DMS 273 (cell line): ENCODE results near the gene AKAP10.
A peak's percentile ranks its signal among the peaks of the same experiment; 100 is the strongest.
"Not testable (repeated sequence)": the region's sequence is repeated elsewhere in the genome, so short reads cannot be mapped to it uniquely, and the experiment has no call there.

ENCODE experiments used
- DNase-seq: peaks from one replicate; lab custom pipeline; 2025; ENCODE audit not compliant: unreplicated experiment; lab: John Stamatoyannopoulos, UW

Gene AKAP10, protein sequence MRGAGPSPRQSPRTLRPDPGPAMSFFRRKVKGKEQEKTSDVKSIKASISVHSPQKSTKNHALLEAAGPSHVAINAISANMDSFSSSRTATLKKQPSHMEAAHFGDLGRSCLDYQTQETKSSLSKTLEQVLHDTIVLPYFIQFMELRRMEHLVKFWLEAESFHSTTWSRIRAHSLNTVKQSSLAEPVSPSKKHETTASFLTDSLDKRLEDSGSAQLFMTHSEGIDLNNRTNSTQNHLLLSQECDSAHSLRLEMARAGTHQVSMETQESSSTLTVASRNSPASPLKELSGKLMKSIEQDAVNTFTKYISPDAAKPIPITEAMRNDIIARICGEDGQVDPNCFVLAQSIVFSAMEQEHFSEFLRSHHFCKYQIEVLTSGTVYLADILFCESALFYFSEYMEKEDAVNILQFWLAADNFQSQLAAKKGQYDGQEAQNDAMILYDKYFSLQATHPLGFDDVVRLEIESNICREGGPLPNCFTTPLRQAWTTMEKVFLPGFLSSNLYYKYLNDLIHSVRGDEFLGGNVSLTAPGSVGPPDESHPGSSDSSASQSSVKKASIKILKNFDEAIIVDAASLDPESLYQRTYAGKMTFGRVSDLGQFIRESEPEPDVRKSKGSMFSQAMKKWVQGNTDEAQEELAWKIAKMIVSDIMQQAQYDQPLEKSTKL

DNA sequence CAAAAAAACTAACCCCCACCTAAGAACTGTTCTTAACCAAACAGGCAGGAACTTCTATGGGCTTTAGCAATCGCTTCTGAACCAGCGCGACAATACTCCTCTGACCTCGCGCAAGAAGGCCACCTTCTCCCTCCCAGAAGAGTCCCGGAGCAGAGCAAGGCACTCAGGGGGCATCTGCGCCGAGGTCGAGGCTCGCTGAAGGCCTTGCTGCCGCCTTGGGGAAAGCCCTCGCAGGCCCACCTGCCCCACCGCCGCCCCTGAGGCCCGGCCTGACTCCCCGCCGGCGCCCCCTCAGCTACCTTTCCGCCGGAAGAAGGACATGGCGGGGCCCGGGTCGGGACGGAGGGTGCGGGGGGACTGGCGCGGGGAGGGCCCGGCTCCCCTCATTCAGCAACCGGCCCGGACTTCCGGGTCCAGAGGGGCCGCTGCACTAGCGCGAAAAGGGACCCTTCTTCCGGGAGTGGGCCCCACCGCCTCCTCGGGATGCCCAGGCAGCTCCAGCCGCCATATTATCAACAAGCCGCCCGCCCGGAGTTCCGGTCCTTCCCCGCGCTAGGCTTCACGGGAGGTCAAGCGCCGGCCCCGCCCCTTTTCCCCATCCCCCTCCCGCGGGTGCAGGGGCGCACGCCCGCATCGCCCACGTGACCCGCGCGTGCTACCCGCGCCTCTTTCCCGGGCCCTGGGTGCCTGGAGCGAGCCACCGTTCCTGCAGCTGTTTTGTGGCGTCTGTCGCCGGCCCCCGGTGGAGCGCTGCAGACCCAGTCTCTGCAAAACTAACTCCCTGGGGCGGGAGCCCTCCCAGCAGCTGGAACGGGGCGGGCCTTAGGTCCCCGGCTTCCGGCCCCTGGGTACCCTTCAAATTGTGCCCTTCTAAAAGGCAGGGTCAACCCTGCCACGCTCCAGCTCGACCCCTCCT lies at the start of gene AKAP10:
AKAP10 (minus strand) TSS at position 536 of the 916 bp plus-strand sequence; CDS start at position 387, 149 bp downstream.
- DNase-seq, result peak; percentile 93

DNA sequence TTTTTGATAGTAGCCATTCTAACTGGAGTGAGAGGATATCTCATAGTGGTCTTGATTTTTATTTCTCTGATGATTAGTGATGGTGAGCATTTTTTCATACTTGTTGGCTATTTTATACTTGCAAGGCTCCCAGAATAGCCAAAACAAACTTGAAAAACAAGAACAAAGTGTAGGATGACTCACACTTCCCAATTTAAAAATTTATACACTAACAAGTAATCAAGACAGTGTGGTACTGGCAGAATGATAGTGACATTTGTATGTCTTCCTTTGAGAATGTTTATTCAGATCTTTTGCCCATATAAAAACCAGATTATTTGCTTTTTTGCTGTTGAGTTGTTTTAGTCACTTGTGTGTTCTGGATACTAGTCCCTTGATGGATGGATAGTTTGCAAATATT lies 49.3 kb upstream of the AKAP10 start:
- DNase-seq, result no peak

DNA sequence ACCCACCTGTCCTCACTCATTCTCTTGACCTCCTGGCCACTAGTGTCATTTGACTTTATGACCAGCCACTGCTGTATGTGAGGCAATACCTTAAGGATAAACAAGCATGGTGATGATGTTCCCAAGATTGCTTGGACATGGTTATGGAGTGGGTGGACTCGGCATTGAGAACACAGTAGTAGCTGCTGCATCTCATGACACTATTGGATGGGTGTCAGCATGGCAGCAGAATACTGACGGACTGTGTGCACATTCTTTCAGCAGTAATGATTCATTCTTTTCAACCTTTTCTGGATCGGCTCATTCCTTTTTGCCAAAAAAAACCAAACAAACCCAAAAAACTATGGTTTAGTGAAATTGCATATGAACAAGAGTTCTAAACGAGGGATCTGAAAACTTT lies 45.1 kb upstream of the AKAP10 start:
- no peak for DNase-seq

DNA sequence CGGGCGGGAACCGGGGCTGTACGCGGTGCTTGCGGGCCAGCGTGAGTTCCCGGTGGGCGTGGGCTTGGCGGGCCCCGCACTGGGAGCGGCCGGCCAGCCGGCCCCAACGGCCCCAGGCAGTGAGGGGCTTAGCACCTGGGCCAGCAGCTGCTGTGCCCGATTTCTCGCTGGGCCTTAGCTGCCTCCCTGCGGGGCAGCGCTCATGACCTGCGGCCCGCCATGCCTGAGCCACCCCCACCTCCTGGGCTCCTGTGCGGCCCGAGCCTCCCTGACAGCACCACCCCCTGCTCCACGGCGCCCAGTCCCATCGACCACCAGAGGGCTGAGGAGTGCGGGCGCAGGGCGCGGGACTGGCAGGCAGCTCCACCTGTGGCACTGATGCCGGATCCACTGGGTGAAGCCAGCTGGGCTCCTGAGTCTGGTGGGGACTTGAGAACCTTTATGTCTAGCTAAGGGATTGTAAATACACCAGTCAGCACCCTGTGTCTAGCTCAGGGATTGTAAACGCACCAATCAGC lies 38.9 kb upstream of the AKAP10 start:
- not testable (repeated sequence) for DNase-seq

DNA sequence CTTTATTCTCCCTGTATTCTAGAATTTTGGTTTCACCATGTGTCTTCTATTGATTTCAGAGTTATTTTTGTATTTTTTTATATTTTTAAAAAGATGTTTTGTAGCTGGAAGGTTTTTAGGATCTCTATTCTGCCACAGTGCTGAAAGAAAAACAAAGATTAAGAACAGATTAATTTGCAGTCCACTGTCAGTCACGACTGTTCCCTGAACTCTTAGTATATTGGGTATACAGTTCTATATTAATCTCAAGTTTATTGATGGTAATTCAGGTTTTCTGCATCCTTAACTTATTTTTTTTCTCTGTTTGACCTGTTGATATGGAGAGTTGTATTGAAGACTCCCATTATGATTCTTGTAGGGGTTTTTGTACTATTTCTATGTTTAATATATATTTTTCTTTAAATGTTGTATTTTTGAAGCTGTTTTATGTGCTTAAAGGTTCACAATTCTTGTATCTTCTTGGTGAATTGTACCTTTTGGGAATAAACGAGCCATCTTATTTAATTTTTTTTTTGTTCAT lies 34.4 kb upstream of the AKAP10 start:
- DNase-seq, result no peak

DNA sequence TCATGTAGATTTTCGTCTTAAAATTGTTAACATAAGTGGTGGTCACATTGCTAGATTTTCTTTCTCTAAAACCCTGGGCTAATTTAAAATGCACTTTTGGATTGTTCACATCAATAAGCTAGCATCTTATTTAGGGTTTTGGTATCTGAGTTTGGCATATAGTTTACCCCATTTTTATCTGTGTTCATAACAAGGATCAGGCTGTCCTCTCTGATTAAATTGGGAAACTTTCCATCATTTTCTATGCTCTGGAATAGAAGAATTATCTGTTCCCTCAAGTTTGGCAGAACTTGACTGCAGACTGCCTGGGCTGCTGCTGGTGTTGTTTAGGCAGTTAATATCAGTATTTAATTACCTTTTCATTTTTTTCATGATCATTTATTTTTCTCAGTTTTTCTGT lies 33.3 kb upstream of the AKAP10 start:
- DNase-seq, result peak; percentile 25

DNA sequence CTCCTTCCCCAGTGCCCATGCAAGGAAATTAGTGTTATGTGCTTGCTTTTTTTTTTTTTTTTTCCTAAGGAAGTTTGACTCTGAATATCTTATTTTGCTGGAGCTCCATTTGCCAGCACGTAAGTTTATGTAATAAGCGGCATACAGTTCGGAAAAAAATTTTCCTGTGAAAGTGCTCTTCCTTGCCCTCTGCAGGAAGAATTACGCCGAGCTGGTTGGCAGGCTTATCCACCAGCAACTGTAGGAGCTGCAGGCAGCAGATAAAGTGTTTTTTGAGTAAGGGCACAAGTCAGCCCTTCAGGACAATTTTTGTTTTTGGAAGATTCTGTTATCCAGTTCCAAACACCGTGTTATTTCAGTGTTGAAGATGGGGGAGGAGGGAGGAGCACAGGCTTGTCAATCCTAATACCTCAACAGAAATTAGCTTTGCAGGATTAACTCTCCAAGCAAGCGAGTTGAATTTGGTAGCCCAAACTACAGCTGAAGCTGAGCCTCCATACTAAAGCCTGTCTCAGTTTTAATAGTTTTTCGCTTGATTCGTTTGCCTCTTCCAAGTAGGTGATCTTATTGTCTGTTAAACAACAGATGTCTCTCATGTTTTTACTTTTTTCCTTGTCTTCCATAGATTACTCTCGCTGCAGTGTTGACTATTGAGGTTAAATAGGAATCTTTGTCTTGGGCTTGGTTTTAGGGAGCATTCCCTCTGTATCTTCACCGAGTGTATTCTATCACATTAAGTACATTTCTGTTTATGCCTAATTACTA lies 32.7 kb upstream of the AKAP10 start:
- DNase-seq, result peak; percentile 87

DNA sequence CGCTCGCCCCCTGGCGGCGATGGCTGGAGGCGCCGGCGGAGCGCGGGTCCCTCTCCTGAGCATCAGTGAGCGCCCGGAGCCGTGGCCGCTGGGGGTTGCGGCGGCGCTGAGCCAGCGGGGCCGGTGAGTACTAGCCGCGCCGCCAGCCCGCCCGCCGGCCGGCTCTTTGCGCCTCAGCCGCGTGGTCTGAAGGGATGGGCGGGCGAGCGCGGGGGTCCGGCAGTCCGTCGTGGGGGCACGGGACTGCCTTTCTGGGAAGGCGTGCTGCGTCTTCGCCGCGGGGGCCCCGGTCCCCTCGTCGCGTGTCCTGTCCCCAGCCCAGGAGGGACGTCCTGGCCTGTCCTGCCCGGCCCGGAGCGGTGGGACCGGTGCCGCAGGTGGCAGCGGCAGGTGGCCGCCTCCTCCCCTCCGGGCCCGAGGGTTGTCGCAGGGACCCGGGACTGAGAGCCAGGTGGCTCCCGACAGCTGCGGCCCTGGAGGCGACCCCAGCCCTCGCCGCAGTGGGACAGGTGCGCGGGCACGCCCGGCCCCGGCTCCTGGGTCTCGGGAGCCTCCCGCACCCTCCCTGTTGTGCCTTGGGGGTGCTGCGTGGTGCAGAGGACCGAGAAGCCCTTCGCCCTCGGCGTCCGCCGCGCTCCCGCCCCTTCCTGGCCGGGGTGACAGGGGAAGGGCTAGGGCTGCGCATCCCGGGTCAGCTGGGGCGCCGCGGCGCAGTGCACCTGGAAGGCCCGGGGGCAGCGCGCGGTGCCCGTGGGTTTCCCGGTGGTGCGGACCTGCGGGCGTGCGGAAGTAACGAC lies 31.9 kb upstream of the AKAP10 start, which contains the start of gene SPECC1:
SPECC1 (plus strand) TSS at position 58 of the 797 bp plus-strand sequence. CDS start 87,293 bp downstream, outside the sequence.
- peak; percentile 94 for DNase-seq

DNA sequence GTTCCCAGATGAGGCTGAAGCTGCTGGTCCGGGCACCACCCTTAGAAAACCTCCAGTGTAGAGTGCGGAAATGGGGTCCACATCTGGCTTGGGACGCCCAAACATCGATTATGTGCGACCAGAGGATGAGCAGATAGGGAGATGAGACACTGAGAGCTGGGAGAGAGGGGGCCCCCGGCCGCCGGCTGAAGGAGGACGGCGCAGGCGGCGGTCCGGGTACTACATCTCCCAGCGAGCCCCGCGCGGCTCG lies 31.3 kb upstream of the AKAP10 start:
- DNase-seq, result no peak

DNA sequence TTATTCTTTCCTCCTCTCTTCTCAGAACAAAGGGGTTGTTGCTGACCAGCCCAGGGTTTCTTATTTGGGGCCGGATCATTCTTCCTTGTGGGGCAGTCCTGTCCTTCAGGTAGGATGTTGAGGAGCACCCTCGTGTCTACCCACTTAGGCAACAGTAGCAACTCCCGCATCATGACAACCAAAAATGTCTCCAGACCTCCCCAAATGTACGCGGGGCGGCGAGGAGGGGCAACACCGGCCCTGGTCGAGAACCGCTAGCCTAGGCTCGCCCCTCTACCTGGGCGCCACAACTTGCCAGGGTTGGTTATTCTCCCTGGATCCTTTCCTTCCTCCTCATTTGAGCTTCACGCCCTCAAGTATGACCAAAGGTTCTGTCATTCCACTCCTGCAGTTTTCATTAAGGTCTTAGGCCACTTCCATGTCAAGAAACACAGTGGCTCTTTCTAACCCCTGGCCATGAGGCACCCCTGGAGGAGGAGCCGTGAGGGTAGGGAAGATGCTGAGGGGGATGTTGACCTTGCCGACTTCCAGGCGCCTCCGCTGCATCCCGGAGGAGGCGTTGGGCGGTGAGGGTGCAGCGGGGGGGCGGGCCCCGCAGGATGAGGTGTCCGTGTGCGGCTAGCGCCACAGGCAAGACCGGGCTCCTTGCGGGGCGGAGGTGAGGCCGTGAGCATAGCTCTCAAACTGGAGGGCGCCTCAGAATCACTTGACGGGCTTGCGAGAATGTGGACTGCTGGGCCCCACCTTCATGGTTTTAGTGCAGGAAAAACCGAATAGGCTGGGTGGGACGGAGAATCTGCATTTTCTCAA lies 30.8 kb upstream of the AKAP10 start:
- peak; percentile 59 for DNase-seq

DNA sequence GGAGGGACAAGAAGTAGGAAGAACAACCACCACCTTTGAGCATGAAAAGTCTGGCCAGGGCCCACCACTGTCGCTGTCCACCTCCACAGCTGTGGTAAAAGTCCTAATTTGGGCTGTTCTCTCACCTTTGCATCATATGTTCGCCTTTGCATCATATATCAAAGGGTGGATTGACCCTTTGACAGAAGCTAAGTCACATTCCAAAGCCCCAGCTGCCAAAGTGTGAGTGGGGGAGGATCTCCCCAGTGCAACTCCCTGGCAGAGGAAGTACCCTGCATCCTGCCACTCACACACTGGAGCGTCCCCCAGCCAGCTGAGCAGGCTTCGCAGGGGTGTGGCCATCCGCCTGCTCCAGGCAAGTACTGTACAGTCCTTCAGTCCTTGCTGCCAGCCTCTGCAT lies 18.9 kb upstream of the AKAP10 start:
- peak; percentile 8 for DNase-seq

DNA sequence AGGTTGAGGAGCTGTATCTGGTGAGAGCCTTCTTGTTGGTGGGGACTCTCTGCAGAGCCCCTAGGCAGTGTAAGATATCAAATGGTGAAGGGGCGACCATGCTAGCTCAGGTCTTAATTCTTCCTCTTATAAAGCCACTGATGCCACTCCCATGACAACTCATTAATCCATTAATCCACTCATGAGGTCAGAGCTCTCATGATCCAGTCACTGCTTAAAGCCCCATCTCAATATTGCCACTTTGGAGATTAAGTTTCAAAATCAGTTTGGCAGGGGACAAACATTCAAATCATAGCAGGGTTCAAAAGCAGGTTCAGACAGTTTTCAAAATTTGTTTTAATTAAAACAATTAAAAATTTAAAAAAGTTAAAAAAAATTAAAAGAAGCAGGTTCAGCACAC lies 18.5 kb upstream of the AKAP10 start:
- DNase-seq, result no peak

DNA sequence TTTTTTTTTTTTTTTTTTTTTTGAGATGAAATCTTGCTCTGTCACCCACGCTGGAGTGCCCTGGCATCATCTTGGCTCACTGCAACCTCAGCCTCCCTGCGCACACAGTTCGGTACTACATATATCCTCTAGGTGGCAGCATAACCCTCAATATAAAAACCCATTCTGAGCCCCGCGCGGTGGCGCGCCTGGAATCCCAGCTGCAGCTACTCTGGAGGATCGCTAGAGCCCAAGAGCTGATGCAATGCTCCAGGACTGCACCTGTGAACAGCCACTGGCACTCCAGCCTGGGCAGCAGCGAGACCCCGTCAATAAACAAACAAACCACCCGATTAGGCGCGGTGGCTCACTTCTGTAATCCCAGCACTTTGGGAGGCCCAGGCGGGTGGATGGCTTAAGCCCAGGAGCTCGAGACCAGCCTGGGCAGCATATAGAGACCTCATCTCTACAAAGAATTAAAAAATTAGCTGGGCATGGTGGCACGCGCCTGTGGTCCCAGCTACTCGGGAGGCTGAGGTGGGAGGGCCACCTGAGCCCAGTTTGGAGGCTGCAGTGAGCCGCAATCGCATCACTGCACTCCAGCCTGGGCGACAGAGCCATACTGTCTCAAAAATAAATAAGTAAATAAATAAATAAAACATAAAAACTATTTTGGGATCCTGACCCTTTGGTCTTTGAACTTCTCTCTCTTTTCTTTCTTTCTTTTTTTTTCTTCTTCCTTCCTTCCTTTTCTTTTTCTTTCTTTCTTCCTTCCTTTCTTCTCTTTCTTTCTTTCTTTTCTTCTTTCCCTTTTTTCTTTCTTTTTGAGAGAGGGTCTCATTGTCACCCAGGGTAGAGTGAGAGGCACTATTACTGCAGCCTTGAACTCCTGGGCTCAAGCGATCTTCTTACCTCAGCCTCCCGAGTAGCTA lies 15.4 kb upstream of the AKAP10 start:
- DNase-seq, result peak; percentile 94

DNA sequence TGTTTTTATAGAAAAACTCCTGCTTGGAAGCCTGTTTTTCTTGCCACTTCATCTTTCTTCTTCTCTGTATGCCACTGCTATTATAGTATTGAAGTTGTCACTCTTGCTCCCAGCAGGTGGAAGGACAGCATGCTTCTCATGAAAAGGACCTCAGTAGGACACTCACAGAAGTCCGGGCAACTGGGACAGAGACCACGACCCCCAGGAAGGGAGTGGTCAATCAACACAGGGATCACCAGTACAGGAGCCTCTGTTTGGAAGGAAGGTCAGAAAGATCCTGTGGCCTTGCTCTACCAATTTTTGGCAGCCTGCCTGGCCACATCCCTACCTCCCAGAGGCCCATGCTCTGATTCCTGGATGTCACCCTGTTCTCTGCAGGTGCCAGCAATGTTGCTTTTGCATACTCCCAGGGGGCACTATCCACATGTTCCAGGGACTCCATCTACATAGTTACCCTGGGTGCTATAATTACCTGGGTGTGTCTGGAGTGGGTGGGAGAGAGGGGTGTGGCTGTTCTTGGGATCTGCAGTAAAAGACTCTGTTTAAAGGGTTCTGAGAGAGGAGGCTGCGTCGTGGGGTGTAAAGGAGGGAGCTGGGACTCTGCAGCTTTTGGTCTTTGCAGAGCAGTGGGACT lies 13.7 kb upstream of the AKAP10 start:
- DNase-seq, result no peak

DNA sequence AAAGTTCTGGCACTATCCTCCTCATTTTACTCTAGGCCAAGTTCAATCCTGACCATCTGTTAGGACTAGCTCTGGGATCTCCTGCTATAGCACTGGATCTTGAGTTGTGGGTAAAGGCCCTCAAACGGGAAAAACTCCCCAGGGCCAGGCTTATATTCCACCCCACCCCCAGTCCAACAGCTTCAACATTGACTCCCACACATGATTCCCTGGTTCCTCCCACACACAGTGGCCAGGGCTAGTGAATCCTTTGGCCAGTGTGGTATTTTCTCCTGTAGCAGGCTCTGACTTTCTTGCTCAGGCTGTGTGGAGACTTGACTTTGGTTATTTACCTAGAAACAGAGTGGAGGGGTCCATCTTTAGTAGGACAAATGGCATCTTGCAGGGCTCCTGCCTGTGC lies 10.3 kb upstream of the AKAP10 start:
- no peak for DNase-seq

DNA sequence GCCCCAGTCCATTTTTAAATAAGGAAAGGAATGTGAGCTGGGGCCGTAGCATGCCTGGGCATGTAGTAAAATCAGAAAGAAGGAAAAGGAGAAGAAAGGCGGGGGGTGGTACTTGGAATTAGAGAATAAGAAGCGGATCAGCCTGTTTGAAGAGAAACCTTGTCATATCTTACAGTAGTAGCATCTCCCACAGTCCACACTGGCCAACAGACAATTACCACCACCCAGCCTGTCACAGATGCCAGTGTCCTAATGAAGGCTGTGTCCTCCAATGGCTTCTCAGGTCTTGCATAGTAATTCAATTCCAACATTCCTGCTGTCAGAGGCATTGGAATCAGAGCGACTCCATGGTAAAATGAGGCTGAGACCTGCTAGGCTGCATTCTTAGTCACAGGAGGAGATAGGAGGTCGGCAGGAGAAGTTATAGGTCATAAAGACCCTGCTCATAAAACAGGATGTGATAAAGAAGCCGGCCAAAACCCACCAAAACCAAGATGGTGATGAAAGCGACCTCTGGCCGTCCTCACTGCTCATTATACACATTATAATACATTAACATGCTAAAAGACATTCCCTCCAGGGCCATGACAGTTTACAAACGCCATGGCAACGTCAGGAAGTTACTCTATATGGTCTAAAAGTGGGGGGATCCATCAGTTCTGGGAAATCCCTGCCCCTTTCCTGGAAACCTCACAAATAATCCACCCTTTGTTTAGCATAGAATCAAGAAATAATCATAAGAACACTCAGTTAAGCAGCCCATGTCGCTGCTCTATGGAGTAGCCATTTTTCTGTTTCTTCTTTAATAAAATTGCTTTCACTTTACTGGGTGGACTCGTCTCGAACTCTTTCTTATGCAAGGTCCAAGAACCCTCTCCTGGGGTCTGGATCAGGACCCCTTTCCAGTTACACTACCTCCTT lies 9.6 kb upstream of the AKAP10 start:
- DNase-seq, result no peak
